ENCODE measurements around the gene STAMBP. TPM values are rescaled to one million over a fixed set of nuclear protein-coding genes. Genes with fewer than 3 reads are reported as not detected.

The STAMBP gene
- total RNA-seq, 1 experiment from 2014 or later = 32.2 TPM

Other genes starting within 250 kb of the STAMBP start
- not detected in 2 replicates for gene NAT8, start 186.5 kb upstream of the STAMBP start, total RNA-seq (2014; rRNA removed)
- 42.2 and 51.4 TPM in 2 replicates for gene TPRKB, start 91.6 kb upstream of the STAMBP start, total RNA-seq (2014; rRNA removed)
- 17.5 and 30.4 TPM in 2 replicates for gene DUSP11, start 48.9 kb upstream of the STAMBP start, total RNA-seq (2014; rRNA removed)
- gene C2orf78, start 44.8 kb upstream of the STAMBP start, total RNA-seq (2014; rRNA removed) = not detected in 2 replicates
- gene ACTG2, start 64.0 kb downstream of the STAMBP start, total RNA-seq (2014; rRNA removed) = 1.6 and 3.8 TPM in 2 replicates
- gene DGUOK, start 97.9 kb downstream of the STAMBP start, total RNA-seq (2014; rRNA removed) = 42.2 and 61.3 TPM in 2 replicates
- 6.1 and 10.1 TPM in 2 replicates for gene TET3, start 155.9 kb downstream of the STAMBP start, total RNA-seq (2014; rRNA removed)

Data from PC-3 (cell line).